H1 (cell line): ENCODE data around the gene GABRP. TPM values are rescaled to one million over a fixed set of nuclear protein-coding genes. Genes with fewer than 3 reads are reported as not detected.

Source experiments
- CTCF ChIA-PET: fragments of 300-600 bp; sonication (Branson Sonifier 250); formaldehyde crosslinking; loops from one replicate; lab custom pipeline; 2021; ENCODE audit not compliant: partially characterized antibody; lab: Charles Lee
- POLR2A ChIA-PET: fragments of 300-600 bp; sonication (Branson Sonifier 250); formaldehyde crosslinking; loops from one replicate; lab custom pipeline; 2021; ENCODE audit warnings: inconsistent platforms; ENCODE audit not compliant: partially characterized antibody; lab: Charles Lee
- DNase-seq, 2 experiments: peaks; one replicate each; pipeline versions ENCODE4 v3.0.0 to v3.0.0-alpha.2; 2010 to 2022; ENCODE audit warnings: low spot score in 2 of 2, low read depth in 1 of 2, mixed read lengths in 1 of 2
- FAIRE-seq: peaks from 2 replicates; lab custom pipeline; 2011; peaks lifted over from hg19 to GRCh38; lab: Jason Lieb, UNC
- H2AFZ ChIP-seq: 2 replicates; pipeline ENCODE4 v1.8.1; 2012; ENCODE audit warnings: low read length, inconsistent platforms
- H2AK5ac ChIP-seq: 2 replicates; pipeline ENCODE4 v1.6.1; 2013; ENCODE audit warnings: low read depth, low read length
- H2BK120ac ChIP-seq: replicated peaks from 2 replicates; pipeline ENCODE3; 2013; ENCODE audit warnings: low read depth, low read length, inconsistent platforms
- H2BK12ac ChIP-seq: 2 replicates; pipeline ENCODE4 v1.6.1; 2013; ENCODE audit warnings: low read depth, low read length
- H2BK15ac ChIP-seq: 2 replicates; pipeline ENCODE4 v1.6.1; 2013; ENCODE audit warnings: low read length
- H2BK20ac ChIP-seq: 2 replicates; pipeline ENCODE4 v1.6.1; 2013; ENCODE audit warnings: low read length
- H2BK5ac ChIP-seq: 2 replicates; pipeline ENCODE4 v1.6.1; 2013; ENCODE audit warnings: low read depth, low read length
- H3K14ac ChIP-seq: 2 replicates; pipeline ENCODE4 v1.6.1; 2013; ENCODE audit warnings: inconsistent platforms; ENCODE audit not compliant: insufficient read length
- H3K18ac ChIP-seq: 2 replicates; pipeline ENCODE4 v1.6.1; 2013; ENCODE audit warnings: low read length; ENCODE audit errors: extremely low read depth
- H3K23ac ChIP-seq: 2 replicates; pipeline ENCODE4 v1.6.1; 2013; ENCODE audit warnings: inconsistent platforms; ENCODE audit not compliant: insufficient read length
- H3K23me2 ChIP-seq: 2 replicates; pipeline ENCODE4 v1.6.1; 2013; ENCODE audit warnings: low read depth, low read length
- H3K27ac ChIP-seq: 2 replicates; pipeline ENCODE4 v1.6.1; 2011; ENCODE audit warnings: low read depth, low read length, inconsistent platforms
- H3K27me3 ChIP-seq, 4 experiments: replicated peaks in 1 of 4; 1 replicate in 1 of 4; 2 replicates in 3 of 4; pipeline versions ENCODE4 v1.6.1 to v1.8.1; 2011 to 2013; ENCODE audit warnings: low read length in 3 of 4, mild to moderate bottlenecking in 3 of 4, inconsistent platforms in 2 of 4, mixed read lengths in 2 of 4, moderate library complexity in 1 of 4; ENCODE audit not compliant: control insufficient read depth in 3 of 4, insufficient read depth in 3 of 4; ENCODE audit errors: extremely low read depth in 1 of 4
- H3K36me3 ChIP-seq, 4 experiments: 2 replicates each; pipeline versions ENCODE4 v1.6.1 to v1.8.1; 2011 to 2013; ENCODE audit warnings: mild to moderate bottlenecking in 4 of 4, low read length in 3 of 4, moderate library complexity in 2 of 4, control low read depth in 1 of 4, inconsistent platforms in 1 of 4; ENCODE audit not compliant: insufficient read depth in 4 of 4, control insufficient read depth in 2 of 4
- H3K4ac ChIP-seq: replicated peaks from 2 replicates; pipeline ENCODE3; 2013; ENCODE audit warnings: low read length, low read depth, mixed read lengths, inconsistent platforms; ENCODE audit not compliant: insufficient read length
- H3K4me1 ChIP-seq, 4 experiments: replicated peaks in 1 of 4; 1 replicate in 1 of 4; 2 replicates in 3 of 4; pipeline versions ENCODE4 v1.6.1 to v1.8.1; 2011 to 2013; ENCODE audit warnings: low read length in 3 of 4, inconsistent platforms in 2 of 4, mixed read lengths in 1 of 4; ENCODE audit not compliant: insufficient read depth in 4 of 4, control insufficient read depth in 3 of 4
- H3K4me2 ChIP-seq, 2 experiments: 2 replicates each; pipeline versions ENCODE4 v1.6.1 to v1.8.1; 2011 to 2013; ENCODE audit warnings: low read depth in 2 of 2, low read length in 2 of 2, control low read depth in 1 of 2, inconsistent platforms in 1 of 2, mild to moderate bottlenecking in 1 of 2; ENCODE audit not compliant: insufficient read depth in 1 of 2
- H3K4me3 ChIP-seq, 4 experiments: fragments of 200-600, 300-600 bp in 1 of 4; sonication (generic), shearing (Covaris generic), sonication (Bioruptor Twin) in 1 of 4; 2 replicates each; pipeline versions ENCODE4 v1.5.1 to v1.8.1; 2011 to 2016; ENCODE audit warnings: low read length in 4 of 4, low read depth in 3 of 4, control low read depth in 2 of 4, inconsistent platforms in 2 of 4, mild to moderate bottlenecking in 2 of 4, mixed read lengths in 1 of 4, moderate library complexity in 1 of 4; ENCODE audit not compliant: insufficient read depth in 2 of 4; ENCODE audit errors: extremely low read depth in 1 of 4
- H3K56ac ChIP-seq: replicated peaks from 2 replicates; pipeline ENCODE3; 2013; ENCODE audit warnings: low read depth, mild to moderate bottlenecking, mixed read lengths, low read length, inconsistent platforms; ENCODE audit not compliant: insufficient read length
- H3K79me1 ChIP-seq: 2 replicates; pipeline ENCODE4 v1.6.1; 2013; ENCODE audit warnings: low read depth, low read length, control low read depth
- H3K79me2 ChIP-seq, 2 experiments: 2 replicates each; pipeline versions ENCODE4 v1.6.1 to v1.8.1; 2012 to 2013; ENCODE audit warnings: low read length in 2 of 2, mild to moderate bottlenecking in 2 of 2, inconsistent platforms in 1 of 2; ENCODE audit not compliant: insufficient read depth in 2 of 2, control insufficient read depth in 1 of 2
- H3K9ac ChIP-seq, 4 experiments: replicated peaks in 1 of 4; 1 replicate in 1 of 4; 2 replicates in 3 of 4; pipeline versions ENCODE4 v1.6.1 to v1.8.1; 2011 to 2013; ENCODE audit warnings: low read depth in 3 of 4, low read length in 3 of 4, control low read depth in 2 of 4, mild to moderate bottlenecking in 2 of 4, moderate library complexity in 2 of 4, inconsistent platforms in 1 of 4; ENCODE audit errors: extremely low read depth in 1 of 4
- H3K9me3 ChIP-seq, 2 experiments: 2 replicates each; pipeline versions ENCODE4 v1.6.1 to v1.8.1; 2012 to 2013; ENCODE audit warnings: mild to moderate bottlenecking in 2 of 2, moderate library complexity in 2 of 2, control low read depth in 1 of 2, inconsistent platforms in 1 of 2, low read depth in 1 of 2, low read length in 1 of 2, mixed read lengths in 1 of 2; ENCODE audit not compliant: insufficient read depth in 2 of 2
- H4K20me1 ChIP-seq, 2 experiments: replicated peaks in 1 of 2; 2 replicates each; pipeline versions ENCODE3 to v1.8.1; 2011 to 2013; ENCODE audit warnings: inconsistent platforms in 2 of 2, low read length in 2 of 2, mild to moderate bottlenecking in 1 of 2; ENCODE audit not compliant: insufficient read depth in 2 of 2, control insufficient read depth in 1 of 2
- H4K5ac ChIP-seq: 2 replicates; pipeline ENCODE4 v1.6.1; 2013; ENCODE audit warnings: low read length, low read depth, mixed read lengths, inconsistent platforms; ENCODE audit not compliant: insufficient read length
- H4K8ac ChIP-seq: 2 replicates; pipeline ENCODE4 v1.8.0; 2013; ENCODE audit warnings: mild to moderate bottlenecking, moderate library complexity, low read length, inconsistent platforms; ENCODE audit not compliant: insufficient read depth; ENCODE audit errors: extremely low read depth
- H4K91ac ChIP-seq: replicated peaks from 2 replicates; pipeline ENCODE3; 2013; ENCODE audit warnings: low read length, mixed read lengths, inconsistent platforms; ENCODE audit not compliant: insufficient read length
- JUN ChIP-seq: IDR thresholded peaks from 2 replicates; pipeline ENCODE4 v1.6.1; 2011; ENCODE audit warnings: low read depth, mild to moderate bottlenecking, improper control_type of control experiment, low read length
- SAP30 ChIP-seq: fragments of 300-600 bp; sonication (generic); IDR thresholded peaks from 2 replicates; pipeline ENCODE4 v1.7.1; 2012; ENCODE audit warnings: low read length, moderate library complexity, mild to moderate bottlenecking, inconsistent platforms; ENCODE audit not compliant: insufficient read depth, insufficient replicate concordance
- SIRT6 ChIP-seq: IDR thresholded peaks from one replicate; pipeline ENCODE4 v1.7.1; 2012; ENCODE audit warnings: low read length, inconsistent platforms
- WGBS, 2 experiments: shearing (Covaris generic) in 1 of 2; methylation state at CpG; one replicate each; pipeline versions ENCODE4 v1.1.6 to v1.1.7; 2013 to 2015; ENCODE audit warnings: low lambda C conversion rate in 2 of 2, mixed read lengths in 2 of 2, inconsistent platforms in 1 of 2, low coverage in 1 of 2, missing lambda C conversion rate in 1 of 2; ENCODE audit not compliant: insufficient replicate concordance in 2 of 2, insufficient coverage in 1 of 2, insufficient read length in 1 of 2; ENCODE audit errors: extremely low coverage in 1 of 2, missing lambda C conversion rate in 1 of 2; 5-methylcytosine and 5-hydroxymethylcytosine counted together
- polyA plus RNA-seq, 7 experiments: library from polyadenylated mRNA; depleted of rRNA in 3 of 7; stranded (reverse) in 5 of 7; unstranded in 2 of 7; fragments of >200 nt in 5 of 7; fragments of 200-250 nt in 2 of 7; gene quantifications; 1 replicate in 5 of 7; 2 replicates in 1 of 7; 4 replicates in 1 of 7; pipeline versions ENCODE4 v1.2.1 to v1.2.3, GENCODE V29; 2011 to 2013; ENCODE audit warnings: missing spikeins in 2 of 7, mixed read lengths in 2 of 7
- total RNA-seq: library from RNA; stranded (reverse); fragmentation: NEBNext Ultra II Directional; extraction: Animal tissue kit (Norgen Biotek cat#: 25700); gene quantifications from 2 replicates; pipeline ENCODE4 v1.2.1, GENCODE V29; 2021

GABRP gene
- total and polyA plus RNA-seq, 2 of the 8 experiments (the other 6 are each of a cell fraction or from before 2014, with no cell fraction given): 3.7 to 4.0 TPM

GRCh38 chr5:170795154-170795553 lies 11.6 kb downstream of the GABRP start:
- Histone ChIP-seq H3K27ac (no peak overlapping the region), H4K91ac (no peak overlapping the region), H3K23ac (no peak overlapping the region), H2AK5ac (no peak overlapping the region), H2BK5ac (no peak overlapping the region), H2AFZ (no peak overlapping the region), H4K5ac (no peak overlapping the region), H3K4ac (no peak overlapping the region), H3K79me1 (no peaks in the 10 kb centered on the region), H3K36me3 (no peaks in the 10 kb centered on the region), H3K23me2 (no peaks in the 10 kb centered on the region), H2BK120ac (no peak overlapping the region), H3K4me3 (no peak overlapping the region), H3K4me1 (peaks cover 0 to 3% (median 1%) of the 10 kb centered on the region in 4 experiments; a peak in 5 of 7 replicates), H3K14ac (no peak overlapping the region), H4K8ac (no peak overlapping the region), H2BK15ac (no peak overlapping the region), H3K9ac (no peak overlapping the region), H3K18ac (no peak overlapping the region), H2BK12ac (no peak overlapping the region), H3K9me3 (no peaks in the 10 kb centered on the region), H3K4me2 (no peak overlapping the region), H3K79me2 (no peaks in the 10 kb centered on the region), H3K27me3 (no peaks in the 10 kb centered on the region; a peak in 1 of 7 replicates), H4K20me1 (no peaks in the 10 kb centered on the region), H2BK20ac (no peak overlapping the region), H3K56ac (no peak overlapping the region)
- CTCF ChIA-PET: interaction anchor here (0.8 to 16.6 kb wide), 8 partner anchors 14 to 367 kb away, joined by 3 to 650 read pairs (median 7); no protein-coding TSS in a partner anchor
- no peak for DNase-seq
- TF ChIP-seq SIRT6: no peak
- TF ChIP-seq JUN: no peak
- no peak for TF ChIP-seq SAP30
- POLR2A ChIA-PET: interaction anchor here (1.6 kb wide), 1 partner anchor 51 kb away, joined by 6 read pairs; no protein-coding TSS in a partner anchor
- 95% methylated on average over 10 of the region's 10 CpGs; no CpG with 5 or more reads in 1 of the 2 experiments for WGBS, 2 experiments
- no peak for FAIRE-seq
